GM23248 (cell line): ENCODE results near the gene PXT1.

Experiments
- EZH2 ChIP-seq: fragments of 200-600 bp; sonication (generic); IDR thresholded peaks from 2 replicates; pipeline ENCODE4 v1.6.1; 2018; ENCODE audit warnings: antibody characterized with exemption, mild to moderate bottlenecking; ENCODE audit not compliant: insufficient read depth, poor library complexity, severe bottlenecking
- EZH2phosphoT487 ChIP-seq: fragments of 200-600 bp; sonication (generic); IDR thresholded peaks from 2 replicates; pipeline ENCODE4 v1.6.1; 2018; ENCODE audit warnings: antibody characterized with exemption, moderate library complexity, mild to moderate bottlenecking, low read depth; ENCODE audit not compliant: insufficient read depth

GRCh38 chr6:36479256-36479655 lies 36.6 kb upstream of the PXT1 start:
- no peak for TF ChIP-seq EZH2phosphoT487
- TF ChIP-seq EZH2 = no peak
